Measurements from ENCODE around the gene RALB. TPM values are rescaled to one million over a fixed set of nuclear protein-coding genes. Genes with fewer than 3 reads are reported as not detected.

The RALB gene
- polyA plus RNA-seq, 1 of the 3 experiments (the other 2 are of a cell fraction), result 37.2 TPM

DNA sequence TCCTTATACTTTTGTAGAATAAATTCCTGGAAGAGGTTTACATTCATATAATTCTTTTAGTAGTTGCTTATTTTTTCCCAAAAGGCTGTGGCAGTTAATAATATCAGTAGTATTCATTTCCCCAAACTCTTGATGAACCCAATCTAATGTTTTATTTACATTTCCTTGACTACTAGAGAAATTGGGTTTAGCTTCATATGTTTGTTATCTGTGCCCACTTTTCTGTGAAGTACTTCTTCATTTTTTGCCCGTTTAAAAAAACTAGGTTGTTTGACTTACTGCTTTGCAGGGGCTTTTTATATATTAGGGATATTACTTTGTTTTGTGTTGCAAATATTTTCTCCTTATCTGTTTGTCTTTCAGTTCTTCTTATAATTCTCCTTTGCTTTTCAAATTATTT, 17.2 kb downstream of the RALB start:
- WGBS (ENCODE audit: low lambda C conversion rate), result 97% methylated on average over 1 of the region's 1 CpG

More for the DNA sequence above, 17.2 kb downstream of the RALB start:
- ChIA-PET POLR2A (no interaction called here), CTCF (no interaction called here)
- no peak overlapping the region for H3K4me2 ChIP-seq
- H3K36me3 ChIP-seq (replicated peaks in 1 of 2; ENCODE audit: control insufficient read depth in 1 of 2, insufficient read depth in 2 of 2, low read length in 1 of 2), result peaks cover 0 to 16% of the 10 kb centered on the region in 2 experiments
- H3K9me3 ChIP-seq, result no peaks in the 10 kb centered on the region
- H3K27me3 ChIP-seq (ENCODE audit: insufficient read depth), result no peaks in the 10 kb centered on the region
- H3K9me2 ChIP-seq, result no peaks in the 10 kb centered on the region
- H4K20me1 ChIP-seq (ENCODE audit: insufficient read depth), result peaks cover 27% of the 10 kb centered on the region; the same call in 1 of the 2 replicates
- H3F3A ChIP-seq (replicated peaks; ENCODE audit: insufficient read depth), result no peaks in the 10 kb centered on the region
- H2AFZ ChIP-seq (ENCODE audit: low read depth), result no peak overlapping the region
- TF ChIP-seq RXRA (IDR thresholded peaks at IDR 0.05; ENCODE audit: borderline replicate concordance, low read depth) (no peak), JUND (IDR thresholded peaks at IDR 0.05) (no peak), RFX5 (IDR thresholded peaks at IDR 0.05; ENCODE audit: low read length) (no peak), FOXM1 (IDR thresholded peaks at IDR 0.05; ENCODE audit: low read depth) (no peak), EP300 (IDR thresholded peaks at IDR 0.05; ENCODE audit: borderline replicate concordance in 1 of 2, low read depth in 1 of 2, low read length in 1 of 2) (no peak), SIN3A (IDR thresholded peaks at IDR 0.05; ENCODE audit: borderline replicate concordance, low read depth, low read length) (no peak), ZBTB33 (IDR thresholded peaks at IDR 0.05; ENCODE audit: borderline replicate concordance, low read depth) (no peak), POLR2AphosphoS5 (IDR thresholded peaks at IDR 0.05; ENCODE audit: low read depth, low read length) (no peak), NRF1 (IDR thresholded peaks at IDR 0.05; ENCODE audit: low read depth, low read length) (no peak), TAF1 (IDR thresholded peaks at IDR 0.05; ENCODE audit: borderline replicate concordance, low read depth, low read length) (no peak), SMC3 (IDR thresholded peaks at IDR 0.05; ENCODE audit: low read depth, low read length) (no peak), MAX (IDR thresholded peaks at IDR 0.05; ENCODE audit: low read depth) (no peak), GATA2 (CRISPR knock-in tag; IDR thresholded peaks at IDR 0.05) (no peak), REST (IDR thresholded peaks at IDR 0.05; ENCODE audit: low read depth, low read length) (no peak), ELF1 (IDR thresholded peaks at IDR 0.05) (no peak), TCF12 (IDR thresholded peaks at IDR 0.05) (no peak), MXI1 (IDR thresholded peaks at IDR 0.05; ENCODE audit: low read depth, low read length) (no peak)
- H3K79me2 ChIP-seq (ENCODE audit: insufficient read depth), result peaks cover 100% of the 10 kb centered on the region
- H3K4me3 ChIP-seq (ENCODE audit: low read depth in 2 of 2, low read length in 1 of 2), result no peak overlapping the region
- H3K4me1 ChIP-seq (ENCODE audit: control insufficient read depth in 1 of 2, insufficient read depth in 2 of 2, low read depth in 1 of 2, low read length in 1 of 2), result peaks cover 0 to 4% of the 10 kb centered on the region in 2 experiments; a peak in 1 of 4 replicates
- no peak for DNase-seq
- H3K27ac ChIP-seq (ENCODE audit: low read depth in 2 of 2, low read length in 1 of 2), result no peak overlapping the region
- no peak overlapping the region for H3K9ac ChIP-seq

All from SK-N-SH (cell line).